GM12878 (cell line): Measurements from ENCODE around the gene HERPUD2. TPM values are rescaled to one million over a fixed set of nuclear protein-coding genes. Genes with fewer than 3 reads are reported as not detected.

ENCODE experiments used
- ATAC-seq: fragments of 200-7000 bp; cut with Tn5 transposase; 3 replicates; pipeline ENCODE4 v1.9.1; 2020; ENCODE audit warnings: mild to moderate bottlenecking, moderate library complexity
- BruUV-seq: library from RNA; stranded (reverse); fragments of 400-500 nt; replicated peaks from 2 replicates; lab custom pipeline; 2021; lab: Mats Ljungman, UMichigan
- CTCF ChIA-PET: fragments of 300-600 bp; sonication (Branson Sonifier 250); formaldehyde crosslinking; extraction: SDS; loops from one replicate; lab custom pipeline; 2021; ENCODE audit warnings: inconsistent platforms; lab: Yijun Ruan, JAX
- POLR2A ChIA-PET: fragments of 350-600 bp; formaldehyde crosslinking; extraction: SDS; loops from one replicate; lab custom pipeline; 2021; ENCODE audit warnings: inconsistent platforms; lab: Charles Lee
- RAD21 ChIA-PET: fragments of 300-600 bp; sonication (Branson Sonifier 250); formaldehyde crosslinking; loops from one replicate; lab custom pipeline; 2023; ENCODE audit warnings: antibody characterized with exemption; ENCODE audit not compliant: unreplicated experiment; lab: Charles Lee
- SMC1A ChIA-PET: fragments of 300-600 bp; sonication (Branson Sonifier 250); formaldehyde crosslinking; loops from one replicate; lab custom pipeline; 2023; ENCODE audit not compliant: unreplicated experiment, uncharacterized antibody; lab: Charles Lee
- DNase-seq: peaks from one replicate; pipeline ENCODE4 v3.0.0-alpha.2; 2011; ENCODE audit warnings: low read depth, low spot score
- FAIRE-seq: peaks from 3 replicates; lab custom pipeline; 2011; peaks lifted over from hg19 to GRCh38; lab: Jason Lieb, UNC
- H2AFZ ChIP-seq: 2 replicates; pipeline ENCODE4 v1.6.0; 2011; ENCODE audit warnings: low read depth, low read length, control low read depth; ENCODE audit not compliant: control insufficient read depth
- H3K27ac ChIP-seq: 2 replicates; pipeline ENCODE4 v1.5.1; 2011; ENCODE audit warnings: control low read depth; ENCODE audit not compliant: control insufficient read depth, insufficient read depth
- H3K27me3 ChIP-seq, 2 experiments: replicated peaks in 1 of 2; 2 replicates each; pipeline versions ENCODE4 v1.6.0 to v1.6.1; 2011; ENCODE audit warnings: low read length in 1 of 2; ENCODE audit not compliant: control insufficient read depth in 2 of 2, insufficient read depth in 2 of 2
- H3K36me3 ChIP-seq, 2 experiments: 2 replicates each; pipeline ENCODE4 v1.5.1; 2011; ENCODE audit warnings: low read length in 1 of 2; ENCODE audit not compliant: control insufficient read depth in 2 of 2, insufficient read depth in 2 of 2
- H3K4me1 ChIP-seq: 2 replicates; pipeline ENCODE4 v1.6.1; 2011; ENCODE audit warnings: mild to moderate bottlenecking, low read length, moderate library complexity, mixed read lengths; ENCODE audit not compliant: control insufficient read depth, insufficient read depth
- H3K4me2 ChIP-seq: 2 replicates; pipeline ENCODE4 v1.6.0; 2011; ENCODE audit warnings: control low read depth; ENCODE audit not compliant: control insufficient read depth, insufficient read depth
- H3K4me3 ChIP-seq: fragments of 200-600 bp; sonication (generic); 2 replicates; pipeline ENCODE4 v1.5.1; 2016
- H3K79me2 ChIP-seq: 2 replicates; pipeline ENCODE4 v1.6.0; 2011; ENCODE audit warnings: low read length; ENCODE audit not compliant: control insufficient read depth, insufficient read depth
- H3K9ac ChIP-seq: 2 replicates; pipeline ENCODE4 v1.8.0; 2011; ENCODE audit warnings: low read length, control low read depth, mixed read lengths; ENCODE audit not compliant: control insufficient read depth, insufficient read depth
- H3K9me3 ChIP-seq: replicated peaks from 3 replicates; pipeline ENCODE4 v1.5.1; 2011; ENCODE audit warnings: mild to moderate bottlenecking, low read length; ENCODE audit not compliant: control insufficient read depth, insufficient read depth
- H4K20me1 ChIP-seq: 2 replicates; pipeline ENCODE4 v1.6.0; 2011; ENCODE audit not compliant: control insufficient read depth, insufficient read depth
- BCL11A ChIP-seq: IDR thresholded peaks from 2 replicates; pipeline ENCODE4 v1.6.1; 2011; ENCODE audit warnings: low read depth, low read length
- CHD2 ChIP-seq: IDR thresholded peaks from 2 replicates; pipeline ENCODE4 v1.6.1; 2011; ENCODE audit warnings: low read depth, low read length, improper control_type of control experiment, borderline replicate concordance
- IKZF1 ChIP-seq: fragments of 450-650 bp; conservative IDR thresholded peaks from 2 replicates; pipeline ENCODE4 v1.6.1; 2017; ENCODE audit warnings: antibody characterized with exemption, mild to moderate bottlenecking
- IRF4 ChIP-seq: IDR thresholded peaks from 2 replicates; pipeline ENCODE4 v1.6.1; 2011; ENCODE audit warnings: low read depth, low read length
- JUNB ChIP-seq: IDR thresholded peaks from 2 replicates; pipeline ENCODE4 v1.6.1; 2016; ENCODE audit warnings: antibody characterized with exemption, mild to moderate bottlenecking
- MEF2B ChIP-seq: fragments of 450-650 bp; IDR thresholded peaks from 2 replicates; pipeline ENCODE4 v1.6.1; 2018; ENCODE audit warnings: mild to moderate bottlenecking, moderate library complexity; ENCODE audit not compliant: partially characterized antibody, poor library complexity, severe bottlenecking
- PBX3 ChIP-seq: IDR thresholded peaks from 2 replicates; pipeline ENCODE4 v1.6.1; 2011; ENCODE audit warnings: mild to moderate bottlenecking, low read depth, low read length, moderate library complexity; ENCODE audit not compliant: insufficient replicate concordance
- POLR2A ChIP-seq: IDR thresholded peaks from 2 replicates; pipeline ENCODE4 v1.6.1; 2011; ENCODE audit warnings: low read depth, mild to moderate bottlenecking, low read length
- POLR2AphosphoS2 ChIP-seq: IDR thresholded peaks from 2 replicates; pipeline ENCODE4 v1.6.1; 2011; ENCODE audit warnings: low read depth, mild to moderate bottlenecking, low read length, improper control_type of control experiment, moderate library complexity
- SREBF2 ChIP-seq: IDR thresholded peaks from 2 replicates; pipeline ENCODE4 v1.6.1; 2012; ENCODE audit warnings: mild to moderate bottlenecking, low read length
- TCF7 ChIP-seq: IDR thresholded peaks from 2 replicates; pipeline ENCODE4 v1.6.1; 2014; ENCODE audit warnings: antibody characterized with exemption, borderline replicate concordance
- YY1 ChIP-seq: IDR thresholded peaks from 2 replicates; pipeline ENCODE4 v1.6.1; 2011; ENCODE audit warnings: low read depth, mild to moderate bottlenecking, low read length
- WGBS: methylation state at CpG from one replicate; pipeline ENCODE4 v1.1.6; 2016; ENCODE audit warnings: low lambda C conversion rate; ENCODE audit not compliant: insufficient replicate concordance, insufficient coverage; ENCODE audit errors: missing lambda C conversion rate; 5-methylcytosine and 5-hydroxymethylcytosine counted together
- in situ Hi-C: fragments of 300-500 bp; cut with MboI; formaldehyde crosslinking; loops from 9 replicates; pipeline ENCODE4 v1.14.3; 2018; ENCODE audit warnings: mixed read lengths
- intact Hi-C: fragments of 100-400 bp; cut with micrococcal nuclease; formaldehyde crosslinking; loops from one replicate; pipeline ENCODE4 v1.14.2; 2022; ENCODE audit not compliant: unreplicated experiment
- polyA plus RNA-seq, 11 experiments: library from polyadenylated mRNA; depleted of rRNA in 4 of 11; unstranded in 6 of 11; stranded (reverse) in 5 of 11; fragments of >200 nt; fragmentation: Nextera tagmentation in 4 of 11; fragmentation: Illumina TruSeq in 1 of 11; extraction: Ambion mirVana in 4 of 11; extraction: Trizol in 1 of 11; gene quantifications; 1 replicate in 1 of 11; 2 replicates in 10 of 11; pipeline versions ENCODE4 v1.2.1 to v1.2.3, GENCODE V29; 2011 to 2016; ENCODE audit warnings: inconsistent platforms in 2 of 11, missing spikeins in 2 of 11, low read depth in 1 of 11
- total RNA-seq, 4 experiments: library from RNA; depleted of rRNA in 3 of 4; stranded (reverse); fragments of >200 nt in 3 of 4; fragmentation: Illumina TruSeq in 1 of 4; extraction: Trizol in 1 of 4; gene quantifications; 2 replicates each; pipeline versions ENCODE4 v1.2.1 to v1.2.3, GENCODE V29; 2013 to 2021

HERPUD2 gene
- total and polyA plus RNA-seq, 10 of the 15 experiments (the other 5 are each of a cell fraction or from before 2014, with no cell fraction given), result 4.7 to 69.6 (median 13.9) TPM

GRCh38 chr7:35722054-35722849, 27.3 kb upstream of the HERPUD2 start:
- H3K79me2 ChIP-seq, result no peaks in the 10 kb centered on the region
- ChIA-PET RAD21 (interaction anchor here (1.0 to 11.5 kb wide), 6 partner anchors 11 to 185 kb away, joined by 3 to 273 read pairs (median 5); partner anchors contain the start of genes HERPUD2 and SEPTIN7), SMC1A (interaction anchor here (0.8 to 14.0 kb wide), 6 partner anchors 8 to 103 kb away, joined by 3 to 337 read pairs (median 12); partner anchors contain the start of gene HERPUD2), CTCF (interaction anchor here (1.9 to 10.1 kb wide), 3 partner anchors 8 to 81 kb away, joined by 8 to 211 read pairs (median 9); partner anchors contain the start of gene SEPTIN7), POLR2A (interaction anchor here (2.4 to 8.4 kb wide), 2 partner anchors 10 to 79 kb away, joined by 9 to 124 read pairs; partner anchors contain the start of gene SEPTIN7)
- ATAC-seq (peak; percentile 19), DNase-seq (no peak), FAIRE-seq (no peak)
- H3K4me3 ChIP-seq, result no peak overlapping the region
- H2AFZ ChIP-seq, result peak overlapping the region; percentile 35; the same call in 1 of the 2 replicates
- peaks cover 47% of the 10 kb centered on the region for H3K4me1 ChIP-seq
- H3K36me3 ChIP-seq, result no peaks in the 10 kb centered on the region
- WGBS, result 11% methylated on average over 7 of the region's 7 CpGs
- peak overlapping the region; percentile 18; the same call in 1 of the 2 replicates for H3K4me2 ChIP-seq
- H3K9ac ChIP-seq, result no peak overlapping the region
- in situ Hi-C loops, result loop anchor here (10.0 kb wide), 1 partner anchor 1623 kb away; no protein-coding TSS in a partner anchor
- H4K20me1 ChIP-seq, result no peaks in the 10 kb centered on the region
- peak overlapping the region; percentile 2; the same call in 1 of the 2 replicates for H3K27ac ChIP-seq
- intact Hi-C loops, result loop anchor here (10.0 kb wide), 2 partner anchors 563 to 967 kb away; no protein-coding TSS in a partner anchor
- H3K9me3 ChIP-seq, result peaks cover 4% of the 10 kb centered on the region; the same call in 1 of the 3 replicates
- BruUV-seq, result no TSS peak
- no peak for TF ChIP-seq SREBF2
- TF ChIP-seq BCL11A, result 0 out of 2 replicates have a peak, but pooled peaks have one; percentile 35
- peak; percentile 47; the same call in 1 of the 2 replicates for TF ChIP-seq IRF4
- TF ChIP-seq JUNB, result peak; percentile 74
- no peak for TF ChIP-seq TCF7
- TF ChIP-seq PBX3, result peak; percentile 6
- TF ChIP-seq POLR2A, result no peak
- TF ChIP-seq CHD2, result no peak
- TF ChIP-seq MEF2B, result peak; percentile 14
- no peak for TF ChIP-seq POLR2AphosphoS2
- 0 out of 2 replicates have a peak, but pooled peaks have one; percentile 10 for TF ChIP-seq YY1
- TF ChIP-seq IKZF1, result 0 out of 2 replicates have a peak, but pooled peaks have one; percentile 11
- TF ChIP-seq, all 136 proteins: peak for 7
- H3K27me3 ChIP-seq, result no peaks in the 10 kb centered on the region
